Neural progenitor cell (in vitro differentiated cells): ENCODE measurements around the gene OTULIN. TPM values are rescaled to one million over a fixed set of nuclear protein-coding genes. Genes with fewer than 3 reads are reported as not detected.

ENCODE experiments used
- DNase-seq: peaks from one replicate; pipeline ENCODE4 v3.0.0-alpha.2; 2016; ENCODE audit warnings: low spot score
- H2AFZ ChIP-seq: fragments of 200-600 bp; sonication (generic); replicated peaks from 2 replicates; pipeline ENCODE4 v1.6.1; 2016; ENCODE audit warnings: antibody characterized with exemption
- H3F3A ChIP-seq: fragments of 200-600 bp; sonication (generic); 2 replicates; pipeline ENCODE4 v1.6.1; 2016; ENCODE audit warnings: antibody characterized with exemption, low read depth
- H3K27ac ChIP-seq: fragments of 200-600 bp; sonication (generic); 2 replicates; pipeline ENCODE4 v1.5.1; 2016; ENCODE audit warnings: mild to moderate bottlenecking
- H3K27me3 ChIP-seq: fragments of 200-600 bp; sonication (generic); 2 replicates; pipeline ENCODE4 v1.6.1; 2016; ENCODE audit warnings: mild to moderate bottlenecking, moderate library complexity
- H3K36me3 ChIP-seq: fragments of 200-600 bp; sonication (generic); 2 replicates; pipeline ENCODE4 v1.5.1; 2016
- H3K4me1 ChIP-seq: fragments of 200-600 bp; sonication (generic); 2 replicates; pipeline ENCODE4 v1.6.1; 2016; ENCODE audit warnings: mixed run types
- H3K4me2 ChIP-seq: fragments of 200-600 bp; sonication (generic); 2 replicates; pipeline ENCODE4 v1.6.1; 2016
- H3K4me3 ChIP-seq: fragments of 200-600 bp; sonication (generic); 2 replicates; pipeline ENCODE4 v1.5.1; 2016
- H3K79me2 ChIP-seq: fragments of 200-600 bp; sonication (generic); 2 replicates; pipeline ENCODE4 v1.6.1; 2016; ENCODE audit warnings: low read depth
- H3K9ac ChIP-seq: fragments of 200-600 bp; sonication (generic); 2 replicates; pipeline ENCODE4 v1.6.1; 2016
- H3K9me3 ChIP-seq: fragments of 200-600 bp; sonication (generic); 2 replicates; pipeline ENCODE4 v1.5.1; 2016; ENCODE audit warnings: low read depth
- H4K20me1 ChIP-seq: fragments of 200-600 bp; sonication (generic); 2 replicates; pipeline ENCODE4 v1.6.1; 2016; ENCODE audit warnings: low read depth
- H3K27ac Mint-ChIP-seq: 3 replicates; pipeline ENCODE4 v1.8.0; 2021; ENCODE audit warnings: mixed read lengths
- H3K27me3 Mint-ChIP-seq: 2 replicates; pipeline ENCODE4 v1.8.0; 2022; ENCODE audit warnings: low read depth, mild to moderate bottlenecking, inconsistent platforms, moderate library complexity, mixed read lengths; ENCODE audit not compliant: insufficient read depth
- H3K36me3 Mint-ChIP-seq: 3 replicates; pipeline ENCODE4 v1.8.0; 2021; ENCODE audit warnings: mixed read lengths
- H3K4me1 Mint-ChIP-seq: 3 replicates; pipeline ENCODE4 v1.8.0; 2021; ENCODE audit warnings: mixed read lengths
- H3K4me3 Mint-ChIP-seq: 3 replicates; pipeline ENCODE4 v1.8.0; 2021; ENCODE audit warnings: mild to moderate bottlenecking, moderate library complexity, mixed read lengths
- H3K9me3 Mint-ChIP-seq: 3 replicates; pipeline ENCODE4 v1.8.0; 2020; ENCODE audit warnings: mixed read lengths
- CTCF ChIP-seq: fragments of 200-600 bp; sonication (generic); IDR thresholded peaks from 2 replicates; pipeline ENCODE4 v1.5.1; 2017; ENCODE audit warnings: antibody characterized with exemption, mild to moderate bottlenecking
- EZH2 ChIP-seq: fragments of 200-600 bp; sonication (generic); IDR thresholded peaks from 2 replicates; pipeline ENCODE4 v1.6.1; 2017; ENCODE audit warnings: antibody characterized with exemption, mild to moderate bottlenecking, moderate library complexity
- EZH2phosphoT487 ChIP-seq: fragments of 200-600 bp; sonication (generic); IDR thresholded peaks from 2 replicates; pipeline ENCODE4 v1.6.1; 2017; ENCODE audit warnings: antibody characterized with exemption
- total RNA-seq: library from RNA; depleted of rRNA; stranded (reverse); fragments of >200 nt; gene quantifications from 2 replicates; pipeline ENCODE4 v1.2.3, GENCODE V29; 2015; ENCODE audit warnings: low replicate concordance

OTULIN gene
- total RNA-seq, 1 donor from 2014 or later = 23.1 TPM

- Mint-ChIP-seq H3K36me3 (peaks cover 59% of the 10 kb centered on the region), H3K27ac (no peak overlapping the region), H3K4me3 (no peak overlapping the region), H3K9me3 (peaks cover 8% of the 10 kb centered on the region), H3K27me3 (peaks cover 5% of the 10 kb centered on the region), H3K4me1 (no peaks in the 10 kb centered on the region)
- H3K4me2 ChIP-seq = no peak overlapping the region
- no peak overlapping the region for H3K4me3 ChIP-seq
- no peaks in the 10 kb centered on the region for H4K20me1 ChIP-seq
- no peaks in the 10 kb centered on the region for H3K9me3 ChIP-seq
- H3K9ac ChIP-seq = no peak overlapping the region
- H2AFZ ChIP-seq = no peak overlapping the region
- no peaks in the 10 kb centered on the region for H3F3A ChIP-seq
- TF ChIP-seq CTCF (no peak), EZH2 (no peak), EZH2phosphoT487 (no peak)
- H3K36me3 ChIP-seq = no peaks in the 10 kb centered on the region
- H3K79me2 ChIP-seq = no peaks in the 10 kb centered on the region
- H3K27ac ChIP-seq = no peak overlapping the region
- no peaks in the 10 kb centered on the region for H3K27me3 ChIP-seq
- H3K4me1 ChIP-seq = no peaks in the 10 kb centered on the region
- no peak for DNase-seq
Observed at GRCh38 chr5:14714706-14715105, 50.2 kb downstream of the OTULIN start.

GRCh38 chr5:14715481-14715880 lies 51.0 kb downstream of the OTULIN start:
- Mint-ChIP-seq H3K27ac (no peak overlapping the region), H3K36me3 (peaks cover 56% of the 10 kb centered on the region), H3K4me1 (no peaks in the 10 kb centered on the region), H3K27me3 (peaks cover 3% of the 10 kb centered on the region), H3K4me3 (no peak overlapping the region), H3K9me3 (peaks cover 9% of the 10 kb centered on the region)
- Histone ChIP-seq H4K20me1 (no peaks in the 10 kb centered on the region), H3K36me3 (no peaks in the 10 kb centered on the region), H3K79me2 (no peaks in the 10 kb centered on the region), H3K9ac (no peak overlapping the region), H3K4me1 (no peaks in the 10 kb centered on the region), H2AFZ (no peak overlapping the region), H3K27ac (no peak overlapping the region), H3K4me2 (no peak overlapping the region), H3K27me3 (no peaks in the 10 kb centered on the region), H3F3A (no peaks in the 10 kb centered on the region), H3K9me3 (no peaks in the 10 kb centered on the region), H3K4me3 (no peak overlapping the region)
- DNase-seq = no peak
- TF ChIP-seq CTCF (no peak), EZH2phosphoT487 (no peak), EZH2 (no peak)

GRCh38 chr5:14716755-14717752 lies 52.5 kb downstream of the OTULIN start:
- TF ChIP-seq EZH2 = no peak
- H3K4me3 Mint-ChIP-seq = no peak overlapping the region
- no peaks in the 10 kb centered on the region for H3K36me3 ChIP-seq
- no peaks in the 10 kb centered on the region for H3K27me3 ChIP-seq
- no peak overlapping the region for H3K9ac ChIP-seq
- H4K20me1 ChIP-seq = no peaks in the 10 kb centered on the region
- no peak for DNase-seq
- H3K79me2 ChIP-seq = no peaks in the 10 kb centered on the region
- no peak overlapping the region for H3K4me2 ChIP-seq
- H3K27ac ChIP-seq = no peak overlapping the region
- no peaks in the 10 kb centered on the region for H3F3A ChIP-seq
- H3K9me3 Mint-ChIP-seq = peaks cover 12% of the 10 kb centered on the region
- H3K36me3 Mint-ChIP-seq = peaks cover 44% of the 10 kb centered on the region
- peaks cover 3% of the 10 kb centered on the region for H3K27me3 Mint-ChIP-seq
- H3K9me3 ChIP-seq = no peaks in the 10 kb centered on the region
- H2AFZ ChIP-seq = no peak overlapping the region
- no peak overlapping the region for H3K4me3 ChIP-seq
- H3K4me1 ChIP-seq = no peaks in the 10 kb centered on the region
- no peak overlapping the region for H3K27ac Mint-ChIP-seq
- H3K4me1 Mint-ChIP-seq = no peaks in the 10 kb centered on the region

- Histone ChIP-seq H3K9ac (no peak overlapping the region), H3K36me3 (no peaks in the 10 kb centered on the region), H3K27ac (no peak overlapping the region), H3K27me3 (no peaks in the 10 kb centered on the region), H3K4me3 (no peak overlapping the region), H3K79me2 (no peaks in the 10 kb centered on the region), H3K4me1 (no peaks in the 10 kb centered on the region), H3K9me3 (no peaks in the 10 kb centered on the region), H3K4me2 (no peak overlapping the region), H4K20me1 (no peaks in the 10 kb centered on the region), H3F3A (no peaks in the 10 kb centered on the region), H2AFZ (no peak overlapping the region)
- Mint-ChIP-seq H3K27me3 (no peaks in the 10 kb centered on the region), H3K27ac (no peak overlapping the region), H3K4me3 (no peak overlapping the region), H3K36me3 (peaks cover 32% of the 10 kb centered on the region), H3K4me1 (no peaks in the 10 kb centered on the region), H3K9me3 (peaks cover 12% of the 10 kb centered on the region)
- TF ChIP-seq CTCF (no peak), EZH2 (no peak), EZH2phosphoT487 (no peak)
- no peak for DNase-seq
Observed at GRCh38 chr5:14718778-14719177, 54.3 kb downstream of the OTULIN start.
